HCEC 1CT (cell line): ENCODE measurements around the gene CAV1.
A peak's percentile ranks its signal among the peaks of the same experiment; 100 is the strongest.

Experiments
- DNase-seq: peaks from one replicate; pipeline ENCODE4 v3.0.0-alpha.2; 2017

The CAV1 gene

GRCh38 chr7:116560021-116560970 lies 35.5 kb downstream of the CAV1 start:
- DNase-seq = no peak

- peak; percentile 45 for DNase-seq
Measured at GRCh38 chr7:116561697-116562483, 37.1 kb downstream of the CAV1 start.

GRCh38 chr7:116562529-116563121 lies 37.8 kb downstream of the CAV1 start:
- no peak for DNase-seq

GRCh38 chr7:116565981-116566380 lies 41.1 kb downstream of the CAV1 start:
- no peak for DNase-seq

- no peak for DNase-seq
Measured at GRCh38 chr7:116566666-116567065, 41.8 kb downstream of the CAV1 start.

GRCh38 chr7:116569737-116570136 lies 44.9 kb downstream of the CAV1 start:
- DNase-seq = peak; percentile 94

GRCh38 chr7:116570306-116570705 lies 45.5 kb downstream of the CAV1 start:
- DNase-seq = no peak

- DNase-seq = peak; percentile 86
Measured at GRCh38 chr7:116571037-116571436, 46.2 kb downstream of the CAV1 start.

GRCh38 chr7:116571552-116571951 lies 46.7 kb downstream of the CAV1 start:
- DNase-seq = no peak

- DNase-seq = no peak
Measured at GRCh38 chr7:116572036-116572435, 47.2 kb downstream of the CAV1 start.

- DNase-seq = no peak
Measured at GRCh38 chr7:116573541-116573940, 48.7 kb downstream of the CAV1 start.

- no peak for DNase-seq
Measured at GRCh38 chr7:116574025-116574822, 49.4 kb downstream of the CAV1 start.

- DNase-seq = no peak
Measured at GRCh38 chr7:116575853-116576252, 51.0 kb downstream of the CAV1 start.

- DNase-seq = peak; percentile 98
Measured at GRCh38 chr7:116576350-116577319, 51.8 kb downstream of the CAV1 start.

- peak; percentile 68 for DNase-seq
Measured at GRCh38 chr7:116577320-116577871, 52.6 kb downstream of the CAV1 start.

- peak; percentile 47 for DNase-seq
Measured at GRCh38 chr7:116578526-116578925, 53.7 kb downstream of the CAV1 start.

- DNase-seq = no peak
Measured at GRCh38 chr7:116579322-116579721, 54.5 kb downstream of the CAV1 start.

GRCh38 chr7:116579835-116580234 lies 55.0 kb downstream of the CAV1 start:
- DNase-seq = no peak

- peak; percentile 72 for DNase-seq
Measured at GRCh38 chr7:116582164-116582732, 57.4 kb downstream of the CAV1 start.

GRCh38 chr7:116582806-116583444 lies 58.1 kb downstream of the CAV1 start:
- DNase-seq = peak; percentile 52
